Posterior vena cava (tissue), 2 donors: ENCODE results near the gene PPP1R37. TPM values are rescaled to one million over a fixed set of nuclear protein-coding genes. Genes with fewer than 3 reads are reported as not detected.

Experiments used
- DNase-seq: peaks from one replicate; pipeline ENCODE4 v3.0.0-alpha.2; 2020; ENCODE audit warnings: low spot score
- intact Hi-C, 2 donors: fragments of 100-400 bp; cut with DNase I; formaldehyde crosslinking; loops; one replicate each; pipeline versions ENCODE4 v1.14.1 to v1.14.2; 2022 to 2023
- total RNA-seq, 2 donors: library from RNA; stranded (reverse); fragmentation: NEBNext Ultra II Directional; extraction: Animal tissue kit (Norgen Biotek cat#: 25700); gene quantifications; one replicate each; pipeline ENCODE4 v1.2.1, GENCODE V29; 2021
- donor health status: DM: yes; HTN: yes; CAD: no.
- donor health status: DM: yes; HTN: yes; CAD: no.

The PPP1R37 gene
- total RNA-seq, 2 donors from 2014 or later, result 15.2 to 16.2 TPM

- intact Hi-C loops, result no loop called here
Measured at GRCh38 chr19:45159210-45159970, 66.4 kb downstream of the PPP1R37 start.

GRCh38 chr19:45159971-45160324, 67.0 kb downstream of the PPP1R37 start:
- intact Hi-C loops, result loop anchor here in 1 of 2 donors (10.0 kb wide), 1 partner anchor 175 kb away; no protein-coding TSS in a partner anchor
- DNase-seq, result no peak

More at GRCh38 chr19:45159210-45159970, 66.4 kb downstream of the PPP1R37 start:
- no peak for DNase-seq

- intact Hi-C loops, result loop anchor here in 1 of 2 donors (10.0 kb wide), 1 partner anchor 174 kb away; no protein-coding TSS in a partner anchor
- DNase-seq, result no peak
Measured at GRCh38 chr19:45160870-45161737, 68.1 kb downstream of the PPP1R37 start, which contains the start of gene NKPD1. TSS of gene NKPD1 (minus strand) at chr19:45160982. CDS start at chr19:45160150, 832 bp downstream.

GRCh38 chr19:45161738-45162607, 69.0 kb downstream of the PPP1R37 start:
- no peak for DNase-seq
- intact Hi-C loops, result loop anchor here in 1 of 2 donors (10.0 kb wide), 1 partner anchor 173 kb away; no protein-coding TSS in a partner anchor

GRCh38 chr19:45162608-45163143, 69.7 kb downstream of the PPP1R37 start:
- intact Hi-C loops, result loop anchor here in 1 of 2 donors (10.0 kb wide), 1 partner anchor 172 kb away; no protein-coding TSS in a partner anchor
- DNase-seq, result no peak

- intact Hi-C loops, result loop anchor here in 1 of 2 donors (10.0 kb wide), 1 partner anchor 172 kb away; no protein-coding TSS in a partner anchor
- no peak for DNase-seq
Measured at GRCh38 chr19:45163156-45163555, 70.2 kb downstream of the PPP1R37 start.

- no peak for DNase-seq
- intact Hi-C loops, result loop anchor here in 1 of 2 donors (10.0 kb wide), 1 partner anchor 171 kb away; no protein-coding TSS in a partner anchor
Measured at GRCh38 chr19:45163751-45164460, 70.9 kb downstream of the PPP1R37 start.

- intact Hi-C loops, result loop anchor here in 1 of 2 donors (10.0 kb wide), 1 partner anchor 170 kb away; no protein-coding TSS in a partner anchor
- peak; percentile 85 for DNase-seq
Measured at GRCh38 chr19:45164577-45165335, 71.8 kb downstream of the PPP1R37 start.

GRCh38 chr19:45166723-45167252, 73.8 kb downstream of the PPP1R37 start:
- intact Hi-C loops, result loop anchor here in 1 of 2 donors (10.0 kb wide), 1 partner anchor 168 kb away; no protein-coding TSS in a partner anchor

GRCh38 chr19:45168767-45169351, 75.9 kb downstream of the PPP1R37 start:
- intact Hi-C loops, result loop anchor here in 1 of 2 donors (10.0 kb wide), 1 partner anchor 166 kb away; no protein-coding TSS in a partner anchor
- DNase-seq, result no peak

More at GRCh38 chr19:45166723-45167252, 73.8 kb downstream of the PPP1R37 start:
- DNase-seq, result peak; percentile 77

- DNase-seq, result no peak
- intact Hi-C loops, result loop anchor here in 1 of 2 donors (10.0 kb wide), 1 partner anchor 165 kb away; no protein-coding TSS in a partner anchor
Measured at GRCh38 chr19:45169602-45170001, 76.6 kb downstream of the PPP1R37 start.

- intact Hi-C loops, result no loop called here
Measured at GRCh38 chr19:45170146-45171106, 77.4 kb downstream of the PPP1R37 start.

GRCh38 chr19:45171211-45171623, 78.2 kb downstream of the PPP1R37 start:
- intact Hi-C loops, result no loop called here
- DNase-seq, result peak; percentile 79

More at GRCh38 chr19:45170146-45171106, 77.4 kb downstream of the PPP1R37 start:
- no peak for DNase-seq

- DNase-seq, result no peak
- intact Hi-C loops, result no loop called here
Measured at GRCh38 chr19:45172173-45172572, 79.2 kb downstream of the PPP1R37 start.

- intact Hi-C loops, result no loop called here
- DNase-seq, result peak; percentile 57
Measured at GRCh38 chr19:45172611-45173208, 79.7 kb downstream of the PPP1R37 start.
